Adrenal gland (tissue), 12 donors: ENCODE data around the gene RTP2. TPM values are rescaled to one million over a fixed set of nuclear protein-coding genes. Genes with fewer than 3 reads are reported as not detected.
"Not testable (repeated sequence)": the region's sequence is repeated elsewhere in the genome, so short reads cannot be mapped to it uniquely, and the experiment has no call there.

Experiments used
- DNase-seq, 7 donors: peaks; one replicate each; pipeline ENCODE4 v3.0.0-alpha.2; 2019 to 2020
- H3K27ac ChIP-seq, 5 donors: fragments of 200-600 bp; sonication (generic) in 4 of 5; 1 replicate in 3 of 5; 2 replicates in 2 of 5; pipeline versions ENCODE4 v1.5.1 to v1.8.0; 2016 to 2020; ENCODE audit warnings: mild to moderate bottlenecking in 1 of 5
- H3K27me3 ChIP-seq: fragments of 200-600 bp; 2 replicates; pipeline ENCODE4 v1.8.0; 2021
- H3K36me3 ChIP-seq, 2 donors: fragments of 200-600 bp; replicated peaks in 1 of 2; 1 replicate in 1 of 2; 2 replicates in 1 of 2; pipeline versions ENCODE4 v1.5.1 to v1.8.0; 2018 to 2022
- H3K4me1 ChIP-seq, 2 donors: fragments of 200-600 bp; replicated peaks in 1 of 2; 1 replicate in 1 of 2; 2 replicates in 1 of 2; pipeline versions ENCODE4 v1.5.1 to v1.8.0; 2018 to 2021
- H3K4me3 ChIP-seq, 4 donors: fragments of 200-600 bp; sonication (generic) in 3 of 4; one replicate each; pipeline ENCODE4 v1.5.1; 2016 to 2018
- H3K9me3 ChIP-seq, 3 donors: fragments of 200-600 bp; sonication (generic) in 1 of 3; replicated peaks in 1 of 3; 1 replicate in 2 of 3; 2 replicates in 1 of 3; pipeline versions ENCODE4 v1.5.1 to v1.8.0; 2016 to 2021
- POLR2A ChIP-seq, 2 donors: fragments of 450-650 bp; IDR thresholded peaks; one replicate each; pipeline ENCODE4 v1.6.1; 2017; ENCODE audit warnings: antibody characterized with exemption in 2 of 2, mild to moderate bottlenecking in 2 of 2, moderate library complexity in 1 of 2
- WGBS, 4 donors: extraction: QIAGEN DNeasy Blood & Tissue Kit in 2 of 4; methylation state at CpG; one replicate each; pipeline versions ENCODE4 v1.1.5 to v1.1.7; 2013 to 2017; 5-methylcytosine and 5-hydroxymethylcytosine counted together
- intact Hi-C, 2 donors: fragments of 100-400 bp; cut with DNase I; formaldehyde crosslinking; loops; one replicate each; pipeline versions ENCODE4 v1.14.1 to v1.15.0; 2022 to 2023
- polyA plus RNA-seq, 3 donors: library from polyadenylated mRNA; stranded (reverse); fragments of 200-250 nt in 2 of 3; fragments of 350-450 nt in 1 of 3; fragmentation: Illumina TruSeq in 1 of 3; extraction: RNeasy Lipid Tissue Mini Kit (QIAGEN cat#74804) in 1 of 3; gene quantifications; one replicate each; pipeline ENCODE4 v1.2.3, GENCODE V29; 2013 to 2014
- total RNA-seq, 9 donors: library from RNA; depleted of rRNA in 4 of 9; stranded (reverse); fragments of >200 nt in 4 of 9; fragments of 120-200 nt in 1 of 9; fragmentation: NEBNext Ultra II Directional in 1 of 9; extraction: Animal tissue kit (Norgen Biotek cat#: 25700) in 1 of 9; gene quantifications; one replicate each; pipeline versions ENCODE4 v1.1.0 to v1.2.4, GENCODE V29; 2013 to 2023
- TF ChIP-seq, protein P1 (sequence below), 6 experiments: fragments of 450-650 bp in 4 of 6; fragments of 200-600 bp in 2 of 6; sonication (generic) in 1 of 6; IDR thresholded peaks; 1 replicate in 5 of 6; 2 replicates in 1 of 6; pipeline versions ENCODE4 v1.5.1 to v1.8.0; 2016 to 2021; ENCODE audit warnings: antibody characterized with exemption in 6 of 6, mild to moderate bottlenecking in 2 of 6, moderate library complexity in 1 of 6
- donor health status: healthy with polysubstance abuse.
- donor health status: Bipolar disorder and iron deficiency.
- donor health status: DM: yes; HTN: yes; CAD: no.
- donor health status: DM: no; HTN: no; CAD: no.
- donor health status: DM: no; HTN: no; CAD: no.
- donor health status: DM: yes; HTN: yes; CAD: no.

RTP2 gene
- total and polyA plus RNA-seq, 12 donors: 0.28 TPM; not detected in 11

DNA sequence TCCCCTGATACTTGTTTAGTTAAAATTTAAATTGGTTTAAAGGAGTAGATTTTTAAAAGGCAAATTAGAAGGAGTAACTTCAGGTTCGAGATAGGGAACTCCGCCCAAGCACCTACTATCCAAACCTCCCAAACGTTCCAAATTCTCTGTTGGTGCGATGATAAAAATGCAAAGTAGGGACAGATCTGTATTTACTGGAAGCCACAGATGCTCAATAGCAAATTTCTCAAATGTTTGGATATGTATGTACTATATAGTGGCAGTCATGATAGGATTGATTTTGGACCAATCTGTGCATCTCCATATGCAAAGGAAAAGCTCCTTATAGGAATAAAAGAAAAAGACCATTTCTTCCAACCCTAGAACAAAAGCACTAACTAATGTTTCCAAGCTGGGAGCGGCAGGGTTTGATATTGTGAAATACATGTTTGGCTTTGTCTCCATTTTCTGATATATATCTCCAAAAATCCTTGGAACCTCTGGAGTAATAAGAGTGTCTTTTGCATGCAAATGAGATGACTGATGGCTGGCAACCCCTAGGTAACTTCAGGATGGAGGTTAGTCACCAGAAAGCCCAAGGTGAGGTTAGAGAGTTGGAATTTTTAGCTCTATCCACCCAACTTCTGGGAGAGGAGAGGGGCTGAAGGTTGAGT lies 15.6 kb downstream of the RTP2 start:
- Histone ChIP-seq H3K9me3 (no peaks in the 10 kb centered on the region), H3K27me3 (no peaks in the 10 kb centered on the region), H3K27ac (no peak overlapping the region), H3K4me1 (no peaks in the 10 kb centered on the region), H3K4me3 (no peak overlapping the region), H3K36me3 (no peaks in the 10 kb centered on the region)
- intact Hi-C loops: no loop called here
- TF ChIP-seq POLR2A (IDR thresholded peaks at IDR 0.05): no peak
- TF ChIP-seq, protein P1, sequence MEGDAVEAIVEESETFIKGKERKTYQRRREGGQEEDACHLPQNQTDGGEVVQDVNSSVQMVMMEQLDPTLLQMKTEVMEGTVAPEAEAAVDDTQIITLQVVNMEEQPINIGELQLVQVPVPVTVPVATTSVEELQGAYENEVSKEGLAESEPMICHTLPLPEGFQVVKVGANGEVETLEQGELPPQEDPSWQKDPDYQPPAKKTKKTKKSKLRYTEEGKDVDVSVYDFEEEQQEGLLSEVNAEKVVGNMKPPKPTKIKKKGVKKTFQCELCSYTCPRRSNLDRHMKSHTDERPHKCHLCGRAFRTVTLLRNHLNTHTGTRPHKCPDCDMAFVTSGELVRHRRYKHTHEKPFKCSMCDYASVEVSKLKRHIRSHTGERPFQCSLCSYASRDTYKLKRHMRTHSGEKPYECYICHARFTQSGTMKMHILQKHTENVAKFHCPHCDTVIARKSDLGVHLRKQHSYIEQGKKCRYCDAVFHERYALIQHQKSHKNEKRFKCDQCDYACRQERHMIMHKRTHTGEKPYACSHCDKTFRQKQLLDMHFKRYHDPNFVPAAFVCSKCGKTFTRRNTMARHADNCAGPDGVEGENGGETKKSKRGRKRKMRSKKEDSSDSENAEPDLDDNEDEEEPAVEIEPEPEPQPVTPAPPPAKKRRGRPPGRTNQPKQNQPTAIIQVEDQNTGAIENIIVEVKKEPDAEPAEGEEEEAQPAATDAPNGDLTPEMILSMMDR (IDR thresholded peaks at IDR 0.05): no peak
- 88 to 94% (median 92%) methylated on average over 5 of the region's 5 CpGs for WGBS, 4 donors
- no peak for DNase-seq

DNA sequence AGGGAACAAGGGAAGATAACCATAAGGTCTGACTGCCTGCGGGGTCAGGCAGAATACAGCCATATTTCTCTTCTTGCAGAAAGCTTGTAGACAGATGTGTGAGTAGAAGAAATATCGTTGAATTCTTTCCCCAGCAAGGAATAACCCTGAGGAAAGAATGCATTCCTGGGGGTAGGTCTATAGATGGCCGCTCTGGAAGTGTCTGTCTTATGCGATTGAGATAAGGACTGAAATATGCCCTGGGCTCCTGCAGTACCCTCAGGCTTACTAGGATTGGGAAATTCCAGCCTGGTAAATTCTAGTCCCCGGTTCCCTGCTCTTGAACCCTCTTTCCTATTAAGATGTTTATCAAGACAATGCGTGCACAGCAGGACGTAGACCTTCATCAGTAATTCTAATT lies 16.4 kb downstream of the RTP2 start:
- no peak for TF ChIP-seq POLR2A (IDR thresholded peaks at IDR 0.05)
- TF ChIP-seq, protein P1 (IDR thresholded peaks at IDR 0.05): no peak
- DNase-seq: no peak
- H3K4me1 ChIP-seq: no peaks in the 10 kb centered on the region
- no peaks in the 10 kb centered on the region for H3K9me3 ChIP-seq
- no peaks in the 10 kb centered on the region for H3K27me3 ChIP-seq
- H3K36me3 ChIP-seq: no peaks in the 10 kb centered on the region
- intact Hi-C loops: no loop called here
- WGBS, 4 donors: 87 to 95% (median 90%) methylated on average over 7 of the region's 7 CpGs
- no peak overlapping the region for H3K27ac ChIP-seq
- no peak overlapping the region for H3K4me3 ChIP-seq

DNA sequence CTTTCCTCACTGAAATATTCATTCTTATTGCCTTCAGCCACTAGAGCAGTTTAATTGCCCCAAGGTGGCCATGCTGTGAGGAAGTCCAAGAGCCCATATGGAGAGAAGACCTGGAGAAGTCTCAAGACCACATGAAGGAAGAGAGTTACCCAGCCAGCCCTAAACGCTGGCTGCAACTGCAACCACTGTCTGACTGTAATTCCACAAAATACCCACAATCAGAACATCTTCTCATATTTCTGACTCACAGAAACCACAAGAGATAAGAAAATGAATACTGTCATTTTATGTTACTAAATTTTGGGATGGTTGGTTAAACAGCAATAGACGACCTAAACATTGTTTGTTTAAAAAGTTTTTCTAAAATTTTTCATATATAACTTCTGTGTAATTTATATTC lies 17.5 kb downstream of the RTP2 start:
- no peaks in the 10 kb centered on the region for H3K36me3 ChIP-seq
- no peak overlapping the region for H3K4me3 ChIP-seq
- no peak for DNase-seq
- intact Hi-C loops: no loop called here
- no peak for TF ChIP-seq POLR2A (IDR thresholded peaks at IDR 0.05)
- TF ChIP-seq, protein P1 (IDR thresholded peaks at IDR 0.05): no peak
- H3K27me3 ChIP-seq: no peaks in the 10 kb centered on the region
- H3K27ac ChIP-seq: no peak overlapping the region
- H3K4me1 ChIP-seq: no peaks in the 10 kb centered on the region
- H3K9me3 ChIP-seq: no peaks in the 10 kb centered on the region
- WGBS, 4 donors: 44 to 72% (median 57%) methylated on average over 2 of the region's 2 CpGs

- 90 to 95% (median 91%) methylated on average over 1 of the region's 1 CpG for WGBS, 4 donors
- no peak for DNase-seq
- Histone ChIP-seq H3K4me3 (no peak overlapping the region), H3K4me1 (peaks cover under 1 to 1% of the 10 kb centered on the region in 2 donors), H3K27me3 (no peaks in the 10 kb centered on the region), H3K27ac (no peak overlapping the region), H3K9me3 (no peaks in the 10 kb centered on the region), H3K36me3 (no peaks in the 10 kb centered on the region)
- intact Hi-C loops: no loop called here
- TF ChIP-seq, protein P1 (IDR thresholded peaks at IDR 0.05): no peak
- no peak for TF ChIP-seq POLR2A (IDR thresholded peaks at IDR 0.05)
These were observed 17.9 kb downstream of the RTP2 start for GRCh38 chr3:187684444-187684843.

GRCh38 chr3:187681756-187682155 lies 20.6 kb downstream of the RTP2 start:
- not testable (repeated sequence) for H3K27ac ChIP-seq, H3K4me3 ChIP-seq, H3K4me1 ChIP-seq, H3K27me3 ChIP-seq, H3K36me3 ChIP-seq, H3K9me3 ChIP-seq, DNase-seq
- WGBS, 4 donors: 78 to 82% (median 80%) methylated on average over 11 of the region's 11 CpGs
- intact Hi-C loops: loop anchor here in 1 of 2 donors (2.0 kb wide), 1 partner anchor 363 kb away; no protein-coding TSS in a partner anchor
